Posterior vena cava (tissue), 2 donors: ENCODE data around the gene MAVS. TPM values are rescaled to one million over a fixed set of nuclear protein-coding genes. Genes with fewer than 3 reads are reported as not detected.
"Not testable (repeated sequence)": the region's sequence is repeated elsewhere in the genome, so short reads cannot be mapped to it uniquely, and the experiment has no call there.

ENCODE experiments used
- DNase-seq: peaks from one replicate; pipeline ENCODE4 v3.0.0-alpha.2; 2020; ENCODE audit warnings: low spot score
- intact Hi-C, 2 donors: fragments of 100-400 bp; cut with DNase I; formaldehyde crosslinking; loops; one replicate each; pipeline versions ENCODE4 v1.14.1 to v1.14.2; 2022 to 2023
- total RNA-seq, 2 donors: library from RNA; stranded (reverse); fragmentation: NEBNext Ultra II Directional; extraction: Animal tissue kit (Norgen Biotek cat#: 25700); gene quantifications; one replicate each; pipeline ENCODE4 v1.2.1, GENCODE V29; 2021
- donor health status: DM: yes; HTN: yes; CAD: no.
- donor health status: DM: yes; HTN: yes; CAD: no.

MAVS gene
- total RNA-seq, 2 donors from 2014 or later, result 26.2 to 27.1 TPM

GRCh38 chr20:3813848-3814581 lies 32.6 kb upstream of the MAVS start:
- DNase-seq, result peak; percentile 15
- intact Hi-C loops, result no loop called here

GRCh38 chr20:3814928-3815495 lies 31.6 kb upstream of the MAVS start:
- peak; percentile 53 for DNase-seq
- intact Hi-C loops, result no loop called here

GRCh38 chr20:3815703-3816315 lies 30.8 kb upstream of the MAVS start:
- DNase-seq, result no peak
- intact Hi-C loops, result no loop called here

- DNase-seq, result peak; percentile 78
- intact Hi-C loops, result loop anchor here in 1 of 2 donors (1.0 kb wide), 1 partner anchor 29 kb away; no protein-coding TSS in a partner anchor
Measured at GRCh38 chr20:3818155-3819151, 28.2 kb upstream of the MAVS start.

- DNase-seq, result no peak
- intact Hi-C loops, result loop anchor here in 1 of 2 donors (5.0 kb wide), 1 partner anchor 32 kb away; the partner anchor contains the start of gene CENPB
Measured at GRCh38 chr20:3819411-3820047, 27.1 kb upstream of the MAVS start.

GRCh38 chr20:3820048-3820900 lies 26.4 kb upstream of the MAVS start, which contains the start of gene AP5S1:
Gene AP5S1, plus strand, starts transcription at chr20:3820547. Its CDS starts 1,571 bp downstream, at chr20:3822118.
- DNase-seq, result peak; percentile 99
- intact Hi-C loops, result loop anchor here in 1 of 2 donors (5.0 kb wide), 1 partner anchor 33 kb away; the partner anchor contains the start of gene CENPB

GRCh38 chr20:3820901-3821727 lies 25.5 kb upstream of the MAVS start:
- intact Hi-C loops, result loop anchor here in 1 of 2 donors (5.0 kb wide), 1 partner anchor 34 kb away; the partner anchor contains the start of gene CENPB
- DNase-seq, result no peak

- intact Hi-C loops, result loop anchor here in 1 of 2 donors (5.0 kb wide), 1 partner anchor 35 kb away; the partner anchor contains the start of gene CENPB
- no peak for DNase-seq
Measured at GRCh38 chr20:3821996-3822395, 24.6 kb upstream of the MAVS start.

GRCh38 chr20:3823881-3824280 lies 22.8 kb upstream of the MAVS start:
- intact Hi-C loops, result loop anchor here in 1 of 2 donors (5.0 kb wide), 1 partner anchor 37 kb away; the partner anchor contains the start of gene CENPB
- DNase-seq, result no peak

GRCh38 chr20:3825526-3825925 lies 21.1 kb upstream of the MAVS start:
- intact Hi-C loops, result no loop called here
- DNase-seq, result no peak

GRCh38 chr20:3826420-3826819 lies 20.2 kb upstream of the MAVS start:
- DNase-seq, result no peak
- intact Hi-C loops, result no loop called here

GRCh38 chr20:3828798-3829197 lies 17.8 kb upstream of the MAVS start:
- intact Hi-C loops, result no loop called here

GRCh38 chr20:3829891-3830290 lies 16.7 kb upstream of the MAVS start:
- DNase-seq, intact Hi-C loops: not testable (repeated sequence)

More at GRCh38 chr20:3828798-3829197, 17.8 kb upstream of the MAVS start:
- no peak for DNase-seq

GRCh38 chr20:3836132-3836531 lies 10.5 kb upstream of the MAVS start:
- intact Hi-C loops, result no loop called here
- DNase-seq, result no peak

- no peak for DNase-seq
- intact Hi-C loops, result no loop called here
Measured at GRCh38 chr20:3839328-3839727, 7.3 kb upstream of the MAVS start.

GRCh38 chr20:3840201-3840600 lies 6.4 kb upstream of the MAVS start:
- DNase-seq, intact Hi-C loops: not testable (repeated sequence)
